B cell (primary cell): ENCODE data around the gene EXOC4. TPM values are rescaled to one million over a fixed set of nuclear protein-coding genes. Genes with fewer than 3 reads are reported as not detected.

ENCODE experiments used
- ATAC-seq: fragments of 200-7000 bp; cut with Tn5 transposase; one replicate; pipeline ENCODE4 v1.10.0; 2021; ENCODE audit warnings: low read depth, mild to moderate bottlenecking, moderate number of reproducible peaks, moderate library complexity
- CTCF ChIA-PET: fragments of 350-600 bp; sonication (Branson Sonifier 250); formaldehyde crosslinking; loops from one replicate; lab custom pipeline; 2021; ENCODE audit warnings: antibody characterized with exemption, inconsistent platforms; lab: Charles Lee
- POLR2A ChIA-PET: fragments of 350-600 bp; sonication (Branson Sonifier 250); formaldehyde crosslinking; loops from one replicate; lab custom pipeline; 2021; ENCODE audit warnings: antibody characterized with exemption; lab: Charles Lee
- DNase-seq: peaks from one replicate; pipeline ENCODE4 v3.0.0; 2013
- H2AFZ ChIP-seq: 2 replicates; pipeline ENCODE4 v1.6.1; 2012; ENCODE audit warnings: mild to moderate bottlenecking, low read depth, low read length; ENCODE audit not compliant: insufficient read depth, poor library complexity, severe bottlenecking
- H3K27ac ChIP-seq, 2 donors: 1 replicate in 1 of 2; 2 replicates in 1 of 2; pipeline ENCODE4 v1.5.1; 2012 to 2013; ENCODE audit warnings: low read length in 2 of 2, mild to moderate bottlenecking in 2 of 2, moderate library complexity in 1 of 2
- H3K27me3 ChIP-seq, 4 experiments: fragments of 200-600 bp in 1 of 4; sonication (generic) in 1 of 4; replicated peaks in 1 of 4; 1 replicate in 2 of 4; 2 replicates in 2 of 4; pipeline versions ENCODE4 v1.6.1 to v1.7.0; 2013 to 2016; ENCODE audit warnings: low read length in 3 of 4, mild to moderate bottlenecking in 2 of 4, mixed read lengths in 1 of 4, moderate library complexity in 1 of 4; ENCODE audit not compliant: insufficient read depth in 4 of 4, control insufficient read depth in 3 of 4; ENCODE audit errors: control extremely low read depth in 1 of 4
- H3K36me3 ChIP-seq, 2 experiments: replicated peaks in 1 of 2; 1 replicate in 1 of 2; 2 replicates in 1 of 2; pipeline versions ENCODE4 v1.6.1 to v1.7.1; 2013; ENCODE audit warnings: low read length in 1 of 2; ENCODE audit not compliant: insufficient read depth in 2 of 2, control insufficient read depth in 1 of 2; ENCODE audit errors: control extremely low read depth in 1 of 2, extremely low read depth in 1 of 2
- H3K4me1 ChIP-seq, 2 donors: fragments of 200-600 bp in 1 of 2; sonication (generic) in 1 of 2; 1 replicate in 1 of 2; 2 replicates in 1 of 2; pipeline versions ENCODE4 v1.5.1 to v1.6.1; 2013 to 2017; ENCODE audit warnings: low read length in 2 of 2; ENCODE audit not compliant: control insufficient read depth in 2 of 2, insufficient read depth in 2 of 2
- H3K4me2 ChIP-seq: replicated peaks from 2 replicates; pipeline ENCODE3; 2012; ENCODE audit warnings: mild to moderate bottlenecking, low read depth, low read length; ENCODE audit not compliant: poor library complexity, severe bottlenecking
- H3K4me3 ChIP-seq, 5 experiments: fragments of 200-600 bp in 1 of 5; sonication (generic) in 1 of 5; 1 replicate in 3 of 5; 2 replicates in 2 of 5; pipeline versions ENCODE4 v1.5.1 to v1.7.0; 2011 to 2016; ENCODE audit warnings: low read length in 4 of 5, mild to moderate bottlenecking in 4 of 5, low read depth in 2 of 5, control low read depth in 1 of 5, moderate library complexity in 1 of 5; ENCODE audit not compliant: insufficient read depth in 1 of 5; ENCODE audit errors: control extremely low read depth in 1 of 5, extremely low read depth in 1 of 5
- H3K79me2 ChIP-seq: fragments of 200-600 bp; sonication (generic); one replicate; pipeline ENCODE4 v1.6.0; 2016; ENCODE audit warnings: low read length; ENCODE audit not compliant: control insufficient read depth, insufficient read depth
- H3K9ac ChIP-seq: fragments of 200-600 bp; sonication (generic); 2 replicates; pipeline ENCODE4 v1.6.1; 2017; ENCODE audit warnings: mild to moderate bottlenecking, low read length, moderate library complexity
- H3K9me3 ChIP-seq, 3 donors: one replicate each; pipeline versions ENCODE4 v1.6.1 to v1.7.1; 2013; ENCODE audit warnings: low read length in 2 of 3; ENCODE audit not compliant: control insufficient read depth in 2 of 3, insufficient read depth in 1 of 3; ENCODE audit errors: control extremely low read depth in 1 of 3
- H4K20me1 ChIP-seq: 2 replicates; pipeline ENCODE4 v1.6.0; 2012; ENCODE audit warnings: mild to moderate bottlenecking, low read length; ENCODE audit not compliant: insufficient read depth, control insufficient read depth, poor library complexity, severe bottlenecking
- H3K27ac Mint-ChIP-seq: one replicate; pipeline ENCODE4 v1.8.0; 2021; ENCODE audit warnings: mixed read lengths
- H3K27me3 Mint-ChIP-seq: one replicate; pipeline ENCODE4 v1.8.0; 2021; ENCODE audit warnings: mixed read lengths
- H3K4me1 Mint-ChIP-seq: one replicate; pipeline ENCODE4 v1.8.0; 2021; ENCODE audit warnings: mixed read lengths
- H3K4me3 Mint-ChIP-seq: one replicate; pipeline ENCODE4 v1.8.0; 2021; ENCODE audit warnings: mixed read lengths
- H3K9me3 Mint-ChIP-seq: one replicate; pipeline ENCODE4 v1.8.0; 2022; ENCODE audit warnings: mixed read lengths; ENCODE audit not compliant: insufficient read depth
- CTCF ChIP-seq: fragments of 200-600 bp; IDR thresholded peaks from one replicate; pipeline ENCODE4 v1.8.0; 2022; ENCODE audit warnings: antibody characterized with exemption, mild to moderate bottlenecking
- EZH2 ChIP-seq: IDR thresholded peaks from 2 replicates; pipeline ENCODE4 v1.6.1; 2012; ENCODE audit warnings: borderline replicate concordance, low read depth, mild to moderate bottlenecking, moderate library complexity, low read length; ENCODE audit not compliant: insufficient read depth, poor library complexity, severe bottlenecking
- WGBS: methylation state at CpG from one replicate; pipeline ENCODE4 v1.1.5; 2013; ENCODE audit warnings: missing lambda C conversion rate; ENCODE audit not compliant: insufficient coverage; 5-methylcytosine and 5-hydroxymethylcytosine counted together
- intact Hi-C: fragments of 100-400 bp; cut with micrococcal nuclease; formaldehyde crosslinking; loops from one replicate; pipeline ENCODE4 v1.10.0; 2022
- polyA plus RNA-seq: library from polyadenylated mRNA; depleted of rRNA; stranded (reverse); fragments of >200 nt; gene quantifications from 2 replicates; pipeline ENCODE4 v1.2.3, GENCODE V29; 2012
- total RNA-seq, 2 donors: library from RNA; stranded (reverse); fragments of 120-200 nt in 1 of 2; gene quantifications; 1 replicate in 1 of 2; 2 replicates in 1 of 2; pipeline versions ENCODE4 v1.2.3 to v1.2.4, GENCODE V29; 2013 to 2022

Gene EXOC4
- total and polyA plus RNA-seq, 2 donors (not counting 1 experiment from before 2014, with no cell fraction given): 16.7 to 135 TPM

GRCh38 chr7:133613250-133613790 lies 360.4 kb downstream of the EXOC4 start:
- H3K27ac Mint-ChIP-seq: no peak overlapping the region
- intact Hi-C loops: no loop called here
- H3K4me1 Mint-ChIP-seq: no peaks in the 10 kb centered on the region
- Histone ChIP-seq H4K20me1 (no peaks in the 10 kb centered on the region), H3K27ac (no peak overlapping the region), H3K4me2 (no peak overlapping the region), H3K9me3 (no peaks in the 10 kb centered on the region), H2AFZ (no peak overlapping the region), H3K27me3 (no peaks in the 10 kb centered on the region), H3K36me3 (no peaks in the 10 kb centered on the region), H3K9ac (no peak overlapping the region), H3K79me2 (no peaks in the 10 kb centered on the region), H3K4me3 (no peak overlapping the region), H3K4me1 (no peaks in the 10 kb centered on the region)
- WGBS: 100% methylated on average over 5 of the region's 8 CpGs
- ChIA-PET POLR2A (no interaction called here), CTCF (interaction anchor here (0.7 kb wide), 1 partner anchor 1751 kb away, joined by 4 read pairs; no protein-coding TSS in a partner anchor)
- H3K4me3 Mint-ChIP-seq: no peak overlapping the region
- H3K27me3 Mint-ChIP-seq: no peaks in the 10 kb centered on the region
- ATAC-seq: no peak
- no peak for TF ChIP-seq CTCF
- TF ChIP-seq EZH2: no peak
- H3K9me3 Mint-ChIP-seq: no peaks in the 10 kb centered on the region
- no peak for DNase-seq

- intact Hi-C loops: no loop called here
- Mint-ChIP-seq H3K4me1 (no peaks in the 10 kb centered on the region), H3K9me3 (no peaks in the 10 kb centered on the region), H3K27me3 (no peaks in the 10 kb centered on the region), H3K27ac (no peak overlapping the region), H3K4me3 (no peak overlapping the region)
- ChIA-PET POLR2A (no interaction called here), CTCF (no interaction called here)
- no CpG with 5 or more reads among the region's 2 CpGs for WGBS
- Histone ChIP-seq H3K27ac (no peak overlapping the region), H3K27me3 (no peaks in the 10 kb centered on the region), H3K9me3 (no peaks in the 10 kb centered on the region), H2AFZ (no peak overlapping the region), H3K4me2 (no peak overlapping the region), H3K36me3 (no peaks in the 10 kb centered on the region), H3K9ac (no peak overlapping the region), H3K4me1 (no peaks in the 10 kb centered on the region), H3K79me2 (no peaks in the 10 kb centered on the region), H3K4me3 (no peak overlapping the region), H4K20me1 (no peaks in the 10 kb centered on the region)
- DNase-seq (no peak), ATAC-seq (no peak)
- TF ChIP-seq EZH2 (no peak), CTCF (no peak)
These were observed 361.4 kb downstream of the EXOC4 start for GRCh38 chr7:133614251-133614650.
